ENCODE results near the gene AAGAB.

DNA sequence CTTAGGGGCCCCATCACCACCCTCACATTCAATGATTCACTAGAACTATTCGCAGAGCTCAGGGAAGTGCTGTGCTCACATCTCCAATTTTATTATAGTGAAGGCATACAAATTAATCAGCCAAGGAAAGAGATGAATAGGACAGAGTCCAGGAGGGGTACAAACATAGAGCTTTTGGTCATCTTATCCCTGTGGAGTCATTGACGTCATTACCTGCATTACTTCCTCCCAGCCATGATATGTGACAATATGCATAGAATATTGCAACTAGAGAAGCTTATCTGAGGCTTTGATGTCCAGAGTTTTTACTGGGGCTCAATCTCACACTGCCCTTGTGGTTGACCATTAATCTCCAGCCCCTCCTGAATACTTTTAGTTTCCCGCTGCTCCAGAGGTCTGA, 1.6 kb upstream of the AAGAB start:
- TF ChIP-seq, protein P1, sequence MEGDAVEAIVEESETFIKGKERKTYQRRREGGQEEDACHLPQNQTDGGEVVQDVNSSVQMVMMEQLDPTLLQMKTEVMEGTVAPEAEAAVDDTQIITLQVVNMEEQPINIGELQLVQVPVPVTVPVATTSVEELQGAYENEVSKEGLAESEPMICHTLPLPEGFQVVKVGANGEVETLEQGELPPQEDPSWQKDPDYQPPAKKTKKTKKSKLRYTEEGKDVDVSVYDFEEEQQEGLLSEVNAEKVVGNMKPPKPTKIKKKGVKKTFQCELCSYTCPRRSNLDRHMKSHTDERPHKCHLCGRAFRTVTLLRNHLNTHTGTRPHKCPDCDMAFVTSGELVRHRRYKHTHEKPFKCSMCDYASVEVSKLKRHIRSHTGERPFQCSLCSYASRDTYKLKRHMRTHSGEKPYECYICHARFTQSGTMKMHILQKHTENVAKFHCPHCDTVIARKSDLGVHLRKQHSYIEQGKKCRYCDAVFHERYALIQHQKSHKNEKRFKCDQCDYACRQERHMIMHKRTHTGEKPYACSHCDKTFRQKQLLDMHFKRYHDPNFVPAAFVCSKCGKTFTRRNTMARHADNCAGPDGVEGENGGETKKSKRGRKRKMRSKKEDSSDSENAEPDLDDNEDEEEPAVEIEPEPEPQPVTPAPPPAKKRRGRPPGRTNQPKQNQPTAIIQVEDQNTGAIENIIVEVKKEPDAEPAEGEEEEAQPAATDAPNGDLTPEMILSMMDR (conservative IDR thresholded peaks at IDR 0.05): no peak
- no peak for TF ChIP-seq ZFX (IDR thresholded peaks at IDR 0.05)

All from C4-2B (cell line).